Measurements from ENCODE around the gene AMOTL2.

Gene AMOTL2

DNA sequence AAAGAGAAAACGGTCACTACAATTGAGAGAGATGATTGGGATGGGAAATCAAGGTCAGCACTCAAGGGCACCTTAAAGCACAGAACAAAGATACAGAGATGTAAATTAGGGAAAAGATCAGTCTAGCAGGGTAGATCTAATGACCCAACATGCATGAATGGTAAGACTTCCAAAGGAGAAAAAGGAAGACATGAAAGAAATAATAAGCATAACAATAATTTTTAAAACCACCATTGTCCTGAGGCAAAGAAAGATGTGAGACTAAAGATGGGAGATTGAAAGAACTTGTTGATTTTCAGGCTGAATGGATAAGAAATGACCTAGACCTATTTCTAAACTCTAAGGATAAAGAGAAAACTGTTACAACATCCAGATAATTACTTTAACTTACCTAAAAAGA is 34.8 kb upstream of the AMOTL2 start:
- Histone ChIP-seq H2AFZ (ENCODE audit: low read depth, low read length) (no peak overlapping the region), H3K79me2 (ENCODE audit: low read length) (no peaks in the 10 kb centered on the region), H4K20me1 (ENCODE audit: insufficient read depth, low read length) (no peaks in the 10 kb centered on the region), H3K27ac (ENCODE audit: low read length) (no peak overlapping the region), H3K27me3 (ENCODE audit: low read depth, low read length) (peaks cover 23% of the 10 kb centered on the region), H3K9me3 (ENCODE audit: insufficient read depth, low read length) (no peaks in the 10 kb centered on the region), H3K4me2 (ENCODE audit: low read length) (no peak overlapping the region), H3K9ac (ENCODE audit: low read length) (no peak overlapping the region), H3K4me3 (ENCODE audit: low read length) (no peak overlapping the region), H3K4me1 (ENCODE audit: low read length) (peaks cover 7% of the 10 kb centered on the region; the same call in 1 of the 2 replicates), H3K36me3 (replicated peaks; ENCODE audit: low read depth, low read length) (no peaks in the 10 kb centered on the region)
- TF ChIP-seq, protein P1, sequence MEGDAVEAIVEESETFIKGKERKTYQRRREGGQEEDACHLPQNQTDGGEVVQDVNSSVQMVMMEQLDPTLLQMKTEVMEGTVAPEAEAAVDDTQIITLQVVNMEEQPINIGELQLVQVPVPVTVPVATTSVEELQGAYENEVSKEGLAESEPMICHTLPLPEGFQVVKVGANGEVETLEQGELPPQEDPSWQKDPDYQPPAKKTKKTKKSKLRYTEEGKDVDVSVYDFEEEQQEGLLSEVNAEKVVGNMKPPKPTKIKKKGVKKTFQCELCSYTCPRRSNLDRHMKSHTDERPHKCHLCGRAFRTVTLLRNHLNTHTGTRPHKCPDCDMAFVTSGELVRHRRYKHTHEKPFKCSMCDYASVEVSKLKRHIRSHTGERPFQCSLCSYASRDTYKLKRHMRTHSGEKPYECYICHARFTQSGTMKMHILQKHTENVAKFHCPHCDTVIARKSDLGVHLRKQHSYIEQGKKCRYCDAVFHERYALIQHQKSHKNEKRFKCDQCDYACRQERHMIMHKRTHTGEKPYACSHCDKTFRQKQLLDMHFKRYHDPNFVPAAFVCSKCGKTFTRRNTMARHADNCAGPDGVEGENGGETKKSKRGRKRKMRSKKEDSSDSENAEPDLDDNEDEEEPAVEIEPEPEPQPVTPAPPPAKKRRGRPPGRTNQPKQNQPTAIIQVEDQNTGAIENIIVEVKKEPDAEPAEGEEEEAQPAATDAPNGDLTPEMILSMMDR (IDR thresholded peaks at IDR 0.05; ENCODE audit: low read depth, low read length), result no peak
- no peak for TF ChIP-seq EZH2phosphoT487 (IDR thresholded peaks at IDR 0.05; ENCODE audit: low read depth)

DNA sequence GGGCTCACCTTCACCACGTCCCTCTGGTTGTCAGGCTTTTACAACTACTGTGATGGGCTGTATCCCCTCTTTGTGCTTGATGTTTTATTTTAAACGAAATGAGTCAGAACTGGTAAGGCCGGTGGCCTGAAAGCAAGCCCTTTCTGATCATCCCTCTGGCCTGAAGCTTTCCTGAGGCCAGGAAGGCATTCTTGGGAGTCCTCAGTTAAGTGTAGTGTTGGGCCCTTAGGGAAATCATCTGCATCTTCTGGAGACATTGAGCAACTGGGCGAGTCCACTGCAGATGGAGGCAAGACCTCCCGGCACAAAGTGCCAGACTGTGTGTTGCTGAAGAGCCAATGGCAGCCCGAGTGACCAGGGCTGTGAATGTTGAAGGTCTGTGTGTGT is 33.0 kb upstream of the AMOTL2 start:
- H2AFZ ChIP-seq (ENCODE audit: low read depth, low read length), result no peak overlapping the region
- H3K9me3 ChIP-seq (ENCODE audit: insufficient read depth, low read length), result no peaks in the 10 kb centered on the region
- H3K27me3 ChIP-seq (ENCODE audit: low read depth, low read length), result peaks cover 17% of the 10 kb centered on the region

DNA sequence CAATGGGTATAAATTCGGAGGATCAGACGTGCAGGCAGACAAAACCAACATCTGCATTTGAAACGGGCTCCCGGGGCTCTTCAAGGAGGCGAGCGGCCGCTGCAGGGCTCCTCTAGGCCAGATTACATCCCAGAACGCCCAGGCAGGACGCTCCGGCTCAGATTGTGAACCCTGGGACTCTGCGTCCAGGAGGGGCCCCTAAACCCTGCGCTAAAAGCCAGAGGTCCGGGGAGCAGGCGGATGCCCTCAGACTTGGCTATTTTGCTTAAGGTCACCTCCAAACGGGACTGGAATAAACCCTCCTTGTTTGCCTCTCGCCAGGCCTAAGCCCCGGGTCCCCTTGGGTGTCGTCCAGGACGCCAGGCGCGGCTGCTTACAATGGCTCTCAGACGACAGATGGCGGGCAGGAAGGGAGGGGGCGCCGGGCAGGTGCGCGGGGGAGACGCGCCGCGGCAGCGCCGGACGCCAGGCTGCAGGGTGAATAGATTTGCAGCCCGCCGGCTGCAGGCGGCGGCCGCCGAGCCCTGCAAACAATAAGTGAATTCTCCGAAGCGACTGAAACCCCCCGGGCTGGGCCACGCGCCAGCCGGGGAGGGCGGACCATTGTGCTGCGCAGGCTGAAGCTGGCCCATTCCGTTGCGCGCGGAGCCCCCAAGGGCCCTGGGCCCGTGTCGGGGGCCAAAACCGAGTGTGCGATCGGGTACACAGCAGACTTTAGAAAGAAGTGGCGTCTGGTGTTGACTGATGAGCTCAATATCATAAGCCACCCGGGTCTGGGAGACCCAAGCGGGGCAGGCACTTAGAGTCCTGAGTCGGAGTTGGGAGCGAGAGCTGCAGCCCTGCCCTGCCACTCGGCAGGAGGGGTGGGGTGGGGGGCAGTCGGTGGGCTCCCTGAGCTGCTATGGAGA is 32.3 kb upstream of the AMOTL2 start:
- H4K20me1 ChIP-seq (ENCODE audit: insufficient read depth, low read length), result no peaks in the 10 kb centered on the region
- no peak overlapping the region for H3K27ac ChIP-seq (ENCODE audit: low read length)
- no peaks in the 10 kb centered on the region for H3K36me3 ChIP-seq (replicated peaks; ENCODE audit: low read depth, low read length)
- peaks cover 7% of the 10 kb centered on the region; the same call in 1 of the 2 replicates for H3K4me1 ChIP-seq (ENCODE audit: low read length)
- 0 out of 2 replicates have a peak, but pooled peaks cover 6% of the 10 kb centered on the region for H3K9me3 ChIP-seq (ENCODE audit: insufficient read depth, low read length)
- H3K9ac ChIP-seq (ENCODE audit: low read length), result no peak overlapping the region
- no peak overlapping the region for H3K4me3 ChIP-seq (ENCODE audit: low read length)
- no peaks in the 10 kb centered on the region for H3K79me2 ChIP-seq (ENCODE audit: low read length)
- H2AFZ ChIP-seq (ENCODE audit: low read depth, low read length), result no peak overlapping the region
- no peak overlapping the region for H3K4me2 ChIP-seq (ENCODE audit: low read length)
- no peak for TF ChIP-seq EZH2phosphoT487 (IDR thresholded peaks at IDR 0.05; ENCODE audit: low read depth)
- TF ChIP-seq, protein P1 (IDR thresholded peaks at IDR 0.05; ENCODE audit: low read depth, low read length), result no peak
- H3K27me3 ChIP-seq (ENCODE audit: low read depth, low read length), result peaks cover 22% of the 10 kb centered on the region

More for the DNA sequence above, 33.0 kb upstream of the AMOTL2 start:
- TF ChIP-seq EZH2phosphoT487 (IDR thresholded peaks at IDR 0.05; ENCODE audit: low read depth), result no peak
- TF ChIP-seq, protein P1 (IDR thresholded peaks at IDR 0.05; ENCODE audit: low read depth, low read length), result no peak
- no peak overlapping the region for H3K9ac ChIP-seq (ENCODE audit: low read length)
- H3K4me3 ChIP-seq (ENCODE audit: low read length), result no peak overlapping the region
- no peak overlapping the region for H3K4me2 ChIP-seq (ENCODE audit: low read length)
- no peaks in the 10 kb centered on the region for H3K36me3 ChIP-seq (replicated peaks; ENCODE audit: low read depth, low read length)
- no peaks in the 10 kb centered on the region for H3K79me2 ChIP-seq (ENCODE audit: low read length)
- H3K27ac ChIP-seq (ENCODE audit: low read length), result no peak overlapping the region
- no peaks in the 10 kb centered on the region for H4K20me1 ChIP-seq (ENCODE audit: insufficient read depth, low read length)
- peaks cover 7% of the 10 kb centered on the region; the same call in 1 of the 2 replicates for H3K4me1 ChIP-seq (ENCODE audit: low read length)

DNA sequence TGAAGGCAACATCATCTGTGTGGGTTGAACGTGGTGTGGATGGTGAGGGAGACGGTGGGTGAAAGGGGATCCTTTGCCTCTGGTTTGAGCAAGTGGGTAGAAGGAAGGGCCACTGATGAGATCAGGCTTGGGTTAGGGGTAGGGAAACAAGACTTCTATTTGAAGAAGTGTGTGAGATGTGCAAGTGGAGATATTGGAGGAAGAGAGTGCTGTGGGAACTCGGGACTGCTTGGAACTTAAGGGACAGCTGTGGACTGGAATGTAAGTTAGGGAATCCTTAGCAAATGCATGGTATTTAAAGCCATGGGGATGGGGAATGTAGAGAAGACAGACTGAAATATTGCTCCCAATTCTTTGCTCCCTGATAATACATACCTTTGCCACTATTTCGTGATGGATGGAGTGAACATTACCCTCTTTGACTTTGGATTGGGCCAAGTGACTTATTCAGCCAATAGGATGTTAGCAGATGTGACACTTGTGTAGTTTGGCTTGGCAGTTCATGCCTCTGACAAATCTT is 30.2 kb upstream of the AMOTL2 start:
- Histone ChIP-seq H3K9ac (ENCODE audit: low read length) (no peak overlapping the region), H3K4me3 (ENCODE audit: low read length) (no peak overlapping the region), H3K27ac (ENCODE audit: low read length) (no peak overlapping the region), H2AFZ (ENCODE audit: low read depth, low read length) (no peak overlapping the region), H3K4me1 (ENCODE audit: low read length) (no peaks in the 10 kb centered on the region), H3K36me3 (replicated peaks; ENCODE audit: low read depth, low read length) (no peaks in the 10 kb centered on the region), H3K79me2 (ENCODE audit: low read length) (no peaks in the 10 kb centered on the region), H3K4me2 (ENCODE audit: low read length) (no peak overlapping the region), H3K9me3 (ENCODE audit: insufficient read depth, low read length) (0 out of 2 replicates have a peak, but pooled peaks cover 7% of the 10 kb centered on the region), H4K20me1 (ENCODE audit: insufficient read depth, low read length) (no peaks in the 10 kb centered on the region), H3K27me3 (ENCODE audit: low read depth, low read length) (peaks cover 27% of the 10 kb centered on the region)
- TF ChIP-seq, protein P1 (IDR thresholded peaks at IDR 0.05; ENCODE audit: low read depth, low read length), result no peak
- TF ChIP-seq EZH2phosphoT487 (IDR thresholded peaks at IDR 0.05; ENCODE audit: low read depth), result no peak

All from OCI-LY3 (cell line).